Measurements from ENCODE around the gene TSPAN9.

TSPAN9 gene

GRCh38 chr12:3187846-3188770 is 110.9 kb downstream of the TSPAN9 start:
- DNase-seq (ENCODE audit: low read depth): no peak
- Histone ChIP-seq H3K27me3 (replicated peaks; ENCODE audit: control insufficient read depth, insufficient read depth, low read length) (peaks cover 16% of the 10 kb centered on the region), H3K4me1 (ENCODE audit: control insufficient read depth, insufficient read depth, low read length) (no peaks in the 10 kb centered on the region), H3K36me3 (ENCODE audit: control insufficient read depth, insufficient read depth, low read length, severe bottlenecking) (no peaks in the 10 kb centered on the region), H3K9ac (ENCODE audit: low read length) (no peak overlapping the region), H3K4me3 (ENCODE audit: low read length) (no peak overlapping the region), H3K9me3 (ENCODE audit: control insufficient read depth, low read length) (no peaks in the 10 kb centered on the region)

DNA sequence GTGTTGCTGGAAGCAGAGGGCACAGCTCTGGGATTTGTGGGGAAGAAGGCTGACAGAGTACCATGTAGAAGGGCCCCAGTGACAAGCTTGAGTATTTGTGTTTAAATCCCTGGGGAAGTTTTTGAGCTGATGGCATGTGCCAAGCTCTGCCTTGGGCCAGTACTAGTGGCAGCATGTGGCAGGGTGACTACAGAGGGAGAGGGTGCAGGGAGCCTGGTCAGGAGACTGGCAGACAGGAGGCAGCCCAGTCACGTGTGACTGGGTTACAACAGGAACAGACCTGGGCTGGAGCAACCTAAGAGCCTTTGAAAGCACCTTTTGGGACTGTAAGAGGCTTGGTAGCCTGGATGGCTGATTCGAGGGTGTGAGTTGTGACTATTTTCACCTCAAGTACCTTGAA is 112.1 kb downstream of the TSPAN9 start:
- no peaks in the 10 kb centered on the region for H3K9me3 ChIP-seq (ENCODE audit: control insufficient read depth, low read length)
- H3K4me1 ChIP-seq (ENCODE audit: control insufficient read depth, insufficient read depth, low read length): no peaks in the 10 kb centered on the region
- no peaks in the 10 kb centered on the region for H3K36me3 ChIP-seq (ENCODE audit: control insufficient read depth, insufficient read depth, low read length, severe bottlenecking)
- H3K27me3 ChIP-seq (replicated peaks; ENCODE audit: control insufficient read depth, insufficient read depth, low read length): peaks cover 22% of the 10 kb centered on the region
- DNase-seq (ENCODE audit: low read depth): no peak
- H3K4me3 ChIP-seq (ENCODE audit: low read length): no peak overlapping the region
- H3K9ac ChIP-seq (ENCODE audit: low read length): no peak overlapping the region

DNA sequence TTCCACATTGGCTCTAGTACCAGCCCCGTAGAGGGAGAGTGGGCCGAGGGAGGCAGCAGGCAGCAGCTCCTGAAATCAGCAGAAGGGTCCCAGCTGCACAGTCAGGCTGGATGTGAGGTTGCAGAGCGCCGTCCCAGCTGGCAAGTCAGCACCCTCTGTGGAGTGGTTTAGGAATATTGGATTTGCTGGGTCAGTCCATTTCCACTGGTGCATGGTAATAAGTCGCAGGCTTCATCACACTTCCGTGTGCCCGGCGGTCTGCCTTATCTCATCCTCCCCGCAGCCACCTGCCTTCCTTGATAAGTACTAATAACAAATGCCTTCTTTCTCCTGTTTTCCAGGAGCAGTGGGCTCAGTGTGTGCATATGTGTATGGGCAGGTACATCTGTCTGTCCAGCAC is 112.9 kb downstream of the TSPAN9 start:
- Histone ChIP-seq H3K4me3 (ENCODE audit: low read length) (no peak overlapping the region), H3K36me3 (ENCODE audit: control insufficient read depth, insufficient read depth, low read length, severe bottlenecking) (no peaks in the 10 kb centered on the region), H3K9ac (ENCODE audit: low read length) (no peak overlapping the region), H3K9me3 (ENCODE audit: control insufficient read depth, low read length) (no peaks in the 10 kb centered on the region), H3K4me1 (ENCODE audit: control insufficient read depth, insufficient read depth, low read length) (no peaks in the 10 kb centered on the region), H3K27me3 (replicated peaks; ENCODE audit: control insufficient read depth, insufficient read depth, low read length) (peaks cover 18% of the 10 kb centered on the region)
- DNase-seq (ENCODE audit: low read depth): no peak

- no peak overlapping the region for H3K4me3 ChIP-seq (ENCODE audit: low read length)
- no peaks in the 10 kb centered on the region for H3K9me3 ChIP-seq (ENCODE audit: control insufficient read depth, low read length)
- H3K9ac ChIP-seq (ENCODE audit: low read length): no peak overlapping the region
- peaks cover 21% of the 10 kb centered on the region for H3K27me3 ChIP-seq (replicated peaks; ENCODE audit: control insufficient read depth, insufficient read depth, low read length)
- no peaks in the 10 kb centered on the region for H3K4me1 ChIP-seq (ENCODE audit: control insufficient read depth, insufficient read depth, low read length)
- DNase-seq (ENCODE audit: low read depth): no peak
- H3K36me3 ChIP-seq (ENCODE audit: control insufficient read depth, insufficient read depth, low read length, severe bottlenecking): no peaks in the 10 kb centered on the region
These were observed 114.3 kb downstream of the TSPAN9 start for GRCh38 chr12:3191450-3191849.

DNA sequence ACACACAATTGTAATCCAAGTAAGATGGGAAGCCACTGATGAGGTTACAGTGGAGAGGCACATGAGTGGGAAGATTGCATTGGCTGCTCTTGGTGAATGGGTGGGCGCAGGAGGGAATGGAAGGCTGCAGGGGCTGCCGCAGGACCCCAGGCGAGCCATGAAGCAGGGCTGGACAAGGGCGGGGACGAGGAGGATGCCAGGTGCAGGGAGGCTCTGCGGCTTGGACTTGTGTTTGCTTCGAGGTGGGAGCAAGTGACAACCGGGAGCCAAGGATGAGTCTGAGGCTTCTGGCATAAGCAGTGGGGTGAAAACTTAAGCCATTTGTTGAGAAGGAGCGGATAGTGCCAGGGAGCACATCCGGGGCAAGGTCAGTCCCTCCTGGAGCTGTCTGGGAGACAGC is 115.0 kb downstream of the TSPAN9 start:
- Histone ChIP-seq H3K9ac (ENCODE audit: low read length) (no peak overlapping the region), H3K9me3 (ENCODE audit: control insufficient read depth, low read length) (no peaks in the 10 kb centered on the region), H3K27me3 (replicated peaks; ENCODE audit: control insufficient read depth, insufficient read depth, low read length) (peaks cover 27% of the 10 kb centered on the region), H3K4me1 (ENCODE audit: control insufficient read depth, insufficient read depth, low read length) (no peaks in the 10 kb centered on the region), H3K4me3 (ENCODE audit: low read length) (no peak overlapping the region), H3K36me3 (ENCODE audit: control insufficient read depth, insufficient read depth, low read length, severe bottlenecking) (no peaks in the 10 kb centered on the region)
- DNase-seq (ENCODE audit: low read depth): no peak

GRCh38 chr12:3193131-3193530 is 116.0 kb downstream of the TSPAN9 start:
- Histone ChIP-seq H3K9ac (ENCODE audit: low read length) (no peak overlapping the region), H3K4me1 (ENCODE audit: control insufficient read depth, insufficient read depth, low read length) (no peaks in the 10 kb centered on the region), H3K27me3 (replicated peaks; ENCODE audit: control insufficient read depth, insufficient read depth, low read length) (peaks cover 27% of the 10 kb centered on the region), H3K4me3 (ENCODE audit: low read length) (no peak overlapping the region), H3K36me3 (ENCODE audit: control insufficient read depth, insufficient read depth, low read length, severe bottlenecking) (no peaks in the 10 kb centered on the region), H3K9me3 (ENCODE audit: control insufficient read depth, low read length) (no peaks in the 10 kb centered on the region)
- no peak for DNase-seq (ENCODE audit: low read depth)

GRCh38 chr12:3193755-3194154 is 116.6 kb downstream of the TSPAN9 start:
- Histone ChIP-seq H3K9me3 (ENCODE audit: control insufficient read depth, low read length) (no peaks in the 10 kb centered on the region), H3K27me3 (replicated peaks; ENCODE audit: control insufficient read depth, insufficient read depth, low read length) (peaks cover 27% of the 10 kb centered on the region), H3K4me1 (ENCODE audit: control insufficient read depth, insufficient read depth, low read length) (no peaks in the 10 kb centered on the region), H3K9ac (ENCODE audit: low read length) (no peak overlapping the region), H3K4me3 (ENCODE audit: low read length) (no peak overlapping the region), H3K36me3 (ENCODE audit: control insufficient read depth, insufficient read depth, low read length, severe bottlenecking) (no peaks in the 10 kb centered on the region)
- DNase-seq (ENCODE audit: low read depth): no peak

DNA sequence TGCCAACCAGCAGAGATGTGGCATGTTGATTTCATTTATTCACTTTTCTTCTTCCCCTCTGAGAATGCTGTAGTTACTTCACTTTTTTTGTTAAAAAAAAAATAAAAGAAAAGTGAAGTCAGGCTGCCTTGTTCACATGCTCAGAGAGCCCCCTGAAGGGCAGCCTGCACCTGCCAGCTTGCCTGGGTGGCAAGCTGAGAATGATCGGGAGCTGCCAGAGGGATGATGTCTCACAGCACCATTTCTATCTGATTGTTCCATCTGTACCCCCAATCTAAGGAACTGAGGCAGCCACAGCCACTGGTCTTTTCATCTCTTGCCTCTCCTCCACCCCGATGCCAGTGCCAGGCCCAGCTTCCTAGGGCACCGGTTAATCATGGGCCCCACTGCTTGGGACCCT is 118.2 kb downstream of the TSPAN9 start:
- Histone ChIP-seq H3K4me3 (ENCODE audit: low read length) (no peak overlapping the region), H3K9ac (ENCODE audit: low read length) (no peak overlapping the region), H3K4me1 (ENCODE audit: control insufficient read depth, insufficient read depth, low read length) (peaks cover 7% of the 10 kb centered on the region), H3K9me3 (ENCODE audit: control insufficient read depth, low read length) (no peaks in the 10 kb centered on the region), H3K27me3 (replicated peaks; ENCODE audit: control insufficient read depth, insufficient read depth, low read length) (peaks cover 33% of the 10 kb centered on the region), H3K36me3 (ENCODE audit: control insufficient read depth, insufficient read depth, low read length, severe bottlenecking) (no peaks in the 10 kb centered on the region)
- no peak for DNase-seq (ENCODE audit: low read depth)

DNA sequence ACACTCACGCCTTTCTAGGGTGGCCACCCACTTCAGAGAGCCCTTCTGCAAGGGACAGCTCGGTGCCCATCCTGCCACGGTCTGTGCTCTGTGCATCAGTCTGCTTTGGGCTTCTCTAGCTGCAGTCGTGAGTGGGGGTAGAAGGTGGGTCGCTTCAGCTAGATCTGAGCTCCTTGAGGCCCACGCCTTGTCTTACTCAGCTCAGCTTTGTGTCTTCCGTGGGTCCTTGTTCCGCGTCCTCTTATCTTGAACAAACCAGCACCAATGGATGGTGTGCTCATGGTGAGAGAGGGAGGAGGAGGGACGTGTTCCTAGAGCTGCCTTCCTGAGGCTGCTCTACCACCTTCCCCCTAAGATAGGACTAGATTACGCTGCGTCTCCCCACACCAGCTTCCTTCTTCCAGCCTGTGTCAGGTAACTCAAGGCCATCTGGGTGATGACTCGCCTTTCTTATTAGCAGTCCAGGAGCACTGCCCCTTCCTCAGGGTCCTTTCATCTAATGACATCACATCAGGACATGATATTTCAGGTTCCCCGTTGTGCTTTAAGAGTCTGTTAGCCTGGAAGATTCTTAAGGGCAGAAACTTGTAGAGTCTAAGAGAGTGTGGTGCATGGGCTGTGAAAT is 118.8 kb downstream of the TSPAN9 start:
- DNase-seq (ENCODE audit: low read depth): no peak
- H3K36me3 ChIP-seq (ENCODE audit: control insufficient read depth, insufficient read depth, low read length, severe bottlenecking): no peaks in the 10 kb centered on the region
- H3K9me3 ChIP-seq (ENCODE audit: control insufficient read depth, low read length): no peaks in the 10 kb centered on the region
- H3K4me1 ChIP-seq (ENCODE audit: control insufficient read depth, insufficient read depth, low read length): peaks cover 9% of the 10 kb centered on the region
- peaks cover 29% of the 10 kb centered on the region for H3K27me3 ChIP-seq (replicated peaks; ENCODE audit: control insufficient read depth, insufficient read depth, low read length)
- H3K4me3 ChIP-seq (ENCODE audit: low read length): no peak overlapping the region
- H3K9ac ChIP-seq (ENCODE audit: low read length): no peak overlapping the region

GRCh38 chr12:3196488-3196887 is 119.3 kb downstream of the TSPAN9 start:
- Histone ChIP-seq H3K4me3 (ENCODE audit: low read length) (no peak overlapping the region), H3K4me1 (ENCODE audit: control insufficient read depth, insufficient read depth, low read length) (peaks cover 14% of the 10 kb centered on the region), H3K27me3 (replicated peaks; ENCODE audit: control insufficient read depth, insufficient read depth, low read length) (peaks cover 34% of the 10 kb centered on the region), H3K9me3 (ENCODE audit: control insufficient read depth, low read length) (no peaks in the 10 kb centered on the region), H3K36me3 (ENCODE audit: control insufficient read depth, insufficient read depth, low read length, severe bottlenecking) (no peaks in the 10 kb centered on the region), H3K9ac (ENCODE audit: low read length) (no peak overlapping the region)
- no peak for DNase-seq (ENCODE audit: low read depth)

- peaks cover 14% of the 10 kb centered on the region for H3K4me1 ChIP-seq (ENCODE audit: control insufficient read depth, insufficient read depth, low read length)
- no peak for DNase-seq (ENCODE audit: low read depth)
- H3K4me3 ChIP-seq (ENCODE audit: low read length): no peak overlapping the region
These were observed 120.1 kb downstream of the TSPAN9 start for GRCh38 chr12:3197131-3197818.

More at GRCh38 chr12:3197131-3197818, 120.1 kb downstream of the TSPAN9 start:
- Histone ChIP-seq H3K9me3 (ENCODE audit: control insufficient read depth, low read length) (no peaks in the 10 kb centered on the region), H3K36me3 (ENCODE audit: control insufficient read depth, insufficient read depth, low read length, severe bottlenecking) (no peaks in the 10 kb centered on the region), H3K9ac (ENCODE audit: low read length) (no peak overlapping the region), H3K27me3 (replicated peaks; ENCODE audit: control insufficient read depth, insufficient read depth, low read length) (peaks cover 41% of the 10 kb centered on the region)
